Measurements from ENCODE around the gene CLCN6.

CLCN6 gene, protein sequence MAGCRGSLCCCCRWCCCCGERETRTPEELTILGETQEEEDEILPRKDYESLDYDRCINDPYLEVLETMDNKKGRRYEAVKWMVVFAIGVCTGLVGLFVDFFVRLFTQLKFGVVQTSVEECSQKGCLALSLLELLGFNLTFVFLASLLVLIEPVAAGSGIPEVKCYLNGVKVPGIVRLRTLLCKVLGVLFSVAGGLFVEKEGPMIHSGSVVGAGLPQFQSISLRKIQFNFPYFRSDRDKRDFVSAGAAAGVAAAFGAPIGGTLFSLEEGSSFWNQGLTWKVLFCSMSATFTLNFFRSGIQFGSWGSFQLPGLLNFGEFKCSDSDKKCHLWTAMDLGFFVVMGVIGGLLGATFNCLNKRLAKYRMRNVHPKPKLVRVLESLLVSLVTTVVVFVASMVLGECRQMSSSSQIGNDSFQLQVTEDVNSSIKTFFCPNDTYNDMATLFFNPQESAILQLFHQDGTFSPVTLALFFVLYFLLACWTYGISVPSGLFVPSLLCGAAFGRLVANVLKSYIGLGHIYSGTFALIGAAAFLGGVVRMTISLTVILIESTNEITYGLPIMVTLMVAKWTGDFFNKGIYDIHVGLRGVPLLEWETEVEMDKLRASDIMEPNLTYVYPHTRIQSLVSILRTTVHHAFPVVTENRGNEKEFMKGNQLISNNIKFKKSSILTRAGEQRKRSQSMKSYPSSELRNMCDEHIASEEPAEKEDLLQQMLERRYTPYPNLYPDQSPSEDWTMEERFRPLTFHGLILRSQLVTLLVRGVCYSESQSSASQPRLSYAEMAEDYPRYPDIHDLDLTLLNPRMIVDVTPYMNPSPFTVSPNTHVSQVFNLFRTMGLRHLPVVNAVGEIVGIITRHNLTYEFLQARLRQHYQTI

DNA sequence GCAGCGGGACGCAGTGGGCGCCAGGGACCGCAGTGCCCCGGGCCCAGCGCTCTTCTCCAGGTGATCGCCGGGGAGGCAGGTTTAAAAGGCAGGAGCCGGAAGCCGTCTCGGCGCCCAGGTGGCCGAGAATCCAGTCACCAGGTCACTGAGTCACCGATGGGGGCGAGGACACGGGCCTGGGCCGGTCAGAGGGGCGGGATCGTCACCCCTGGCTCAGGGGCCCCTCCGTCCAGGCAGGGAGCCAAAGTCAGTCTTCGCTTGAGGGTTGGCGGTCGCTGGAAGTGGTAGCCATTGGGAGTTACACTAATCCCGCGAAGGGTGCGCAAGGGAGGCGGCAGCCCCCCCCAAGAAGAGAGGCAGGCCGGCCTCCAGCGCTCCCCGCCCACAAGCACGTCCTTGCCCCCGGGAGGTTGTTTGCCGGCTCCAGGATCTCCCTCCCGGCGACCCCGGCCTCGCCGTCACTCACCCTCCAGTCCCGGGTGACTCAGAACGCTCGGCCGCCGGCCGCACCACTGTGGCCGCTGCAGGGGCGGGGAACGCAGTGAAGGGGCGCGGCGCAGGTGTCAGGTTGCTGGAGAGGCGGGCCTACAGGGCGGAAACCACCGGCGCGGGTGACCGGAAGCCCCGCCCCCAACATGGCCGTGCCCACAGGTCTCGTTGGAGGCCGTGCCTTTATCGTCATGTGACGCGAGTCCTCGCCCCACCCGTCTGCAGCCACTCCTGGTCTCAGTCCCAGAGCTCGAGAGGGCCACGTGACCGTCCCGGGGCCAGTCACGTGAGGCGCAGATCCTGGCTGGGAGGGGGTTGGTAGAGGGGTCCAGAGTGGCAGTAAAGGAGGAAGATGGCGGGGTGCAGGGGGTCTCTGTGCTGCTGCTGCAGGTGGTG is at the start of gene CLCN6, which contains the start of gene MTHFR:
TSS of gene CLCN6 (plus strand) at position 770 of the 885 bp plus-strand sequence. CDS start at position 842, 72 bp downstream.
TSS of gene MTHFR (minus strand) at position 543 of the 885 bp plus-strand sequence. CDS start 2,848 bp downstream, outside the sequence.
- peak; percentile 98 for DNase-seq (ENCODE audit: low spot score)

DNA sequence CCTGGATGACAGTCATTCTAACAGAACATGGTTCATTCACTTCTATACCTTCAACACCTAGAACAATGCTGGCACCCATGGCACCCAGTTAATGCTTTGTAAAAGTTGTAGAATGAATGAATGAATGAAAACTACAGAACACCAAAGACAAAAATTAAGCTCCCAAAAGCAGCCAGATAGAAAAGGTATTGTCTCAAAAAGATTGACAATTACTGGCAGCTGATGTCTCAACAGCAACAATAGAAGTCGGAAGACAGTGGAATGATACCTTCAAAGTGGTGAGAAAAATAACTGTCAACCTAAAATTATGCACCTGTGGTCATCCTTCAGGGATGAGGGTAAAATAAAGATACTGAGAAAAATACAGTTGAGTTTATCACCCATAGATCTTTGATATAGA is 48.9 kb upstream of the CLCN6 start:
- DNase-seq (ENCODE audit: low spot score) = no peak

DNA sequence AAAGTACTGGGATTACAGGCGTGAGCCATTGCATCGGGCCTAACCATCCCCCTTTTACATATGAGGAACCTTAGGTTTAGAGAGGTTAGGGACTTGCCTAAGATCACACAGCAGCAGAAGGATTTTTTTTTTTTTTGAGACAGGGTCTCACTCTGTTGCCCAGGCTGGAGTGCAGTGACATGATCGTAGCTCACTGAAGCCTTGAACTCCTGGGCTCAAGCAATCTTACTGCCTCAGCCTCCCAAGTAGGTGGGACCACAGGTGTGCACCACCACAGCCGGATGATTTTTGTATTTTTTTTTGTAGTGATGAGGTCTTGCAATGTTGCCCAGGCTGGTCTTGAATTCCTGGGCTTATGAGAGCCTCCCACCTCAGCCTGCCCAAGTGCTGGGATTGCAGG is 46.2 kb upstream of the CLCN6 start:
- DNase-seq (ENCODE audit: low spot score) = no peak

DNA sequence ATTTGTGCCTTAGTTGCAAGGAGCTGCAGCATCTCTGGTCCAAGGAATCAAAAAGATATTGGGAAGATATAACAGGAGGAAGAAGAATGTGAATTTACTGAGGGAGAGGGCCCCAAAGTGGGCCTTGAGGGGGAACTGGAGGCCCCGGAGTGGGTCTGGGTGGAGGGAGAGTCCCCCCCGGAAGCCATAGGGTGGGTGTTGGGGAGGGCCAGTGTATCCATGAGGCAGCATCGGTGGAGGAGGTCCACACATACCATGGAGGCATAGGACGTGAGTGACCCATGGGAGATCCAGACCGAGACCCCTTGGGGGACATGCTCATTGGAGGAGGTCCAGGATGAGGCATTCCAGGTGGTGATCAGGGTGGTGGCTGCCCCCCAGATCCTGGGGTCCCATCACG is 44.7 kb upstream of the CLCN6 start:
- DNase-seq (ENCODE audit: low spot score) = no peak

DNA sequence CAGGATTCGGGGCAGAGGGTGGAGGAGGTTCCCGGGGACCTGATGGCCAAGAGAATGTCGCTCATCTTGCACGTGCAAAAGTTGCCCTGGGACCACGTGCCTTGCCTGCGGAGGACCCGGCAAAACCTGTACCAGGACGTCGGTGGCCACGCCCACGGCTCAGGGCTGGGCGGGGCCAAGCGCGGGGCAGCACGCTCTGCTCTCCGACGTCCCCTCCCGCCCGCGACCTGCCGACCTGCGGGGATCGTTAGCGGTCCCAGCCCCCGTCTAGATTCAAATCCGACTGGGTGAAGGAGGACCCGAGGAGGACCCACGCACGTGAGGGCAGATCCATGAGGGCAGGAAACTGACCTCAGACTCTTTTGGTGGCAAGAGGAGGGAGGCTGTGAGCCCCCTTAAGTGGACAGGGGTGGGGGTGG is 44.0 kb upstream of the CLCN6 start, which contains the start of gene C1orf167:
TSS of gene C1orf167 (plus strand) at position 206 of the 419 bp plus-strand sequence. CDS start 2,208 bp downstream, outside the sequence.
- DNase-seq (ENCODE audit: low spot score) = no peak

DNA sequence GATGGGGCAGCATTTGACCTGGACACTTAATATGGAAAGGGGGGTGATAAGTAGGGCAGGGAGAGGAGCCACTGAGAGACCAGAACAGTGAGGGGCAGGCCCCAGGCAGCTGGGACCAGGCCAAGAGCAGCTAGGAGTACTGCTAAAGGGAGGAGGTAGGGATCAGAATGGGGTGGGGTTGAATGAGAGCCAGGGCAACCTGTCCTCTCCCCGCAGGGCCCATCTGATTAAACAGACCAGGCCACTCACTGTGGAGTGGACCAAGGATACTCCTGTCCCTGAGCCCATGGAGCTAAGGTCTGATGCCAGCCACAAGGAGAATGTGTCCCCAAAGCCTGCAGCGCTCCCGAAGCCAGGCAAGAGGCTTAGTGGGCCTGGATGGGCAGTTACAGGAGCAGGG is 41.9 kb upstream of the CLCN6 start:
- no peak for DNase-seq (ENCODE audit: low spot score)

DNA sequence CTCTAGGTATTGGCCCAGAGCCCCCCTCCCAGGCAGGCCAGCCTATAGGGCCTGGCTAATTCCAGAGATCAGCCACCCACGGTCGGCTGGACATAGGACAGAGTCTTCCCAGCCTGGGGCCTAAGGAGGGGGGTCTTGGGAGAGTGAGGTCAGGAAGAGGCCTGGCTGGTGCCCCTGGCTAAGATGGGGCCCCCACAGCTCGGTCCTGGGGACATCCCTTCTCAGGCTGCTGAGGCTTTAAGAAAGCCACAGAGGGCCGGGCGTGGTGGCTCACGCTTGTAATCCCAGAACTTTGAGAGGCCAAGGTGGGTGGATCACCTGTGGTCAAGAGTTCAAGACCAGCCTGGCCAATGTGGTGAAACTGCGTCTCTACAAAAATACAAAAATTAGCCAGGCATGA is 41.5 kb upstream of the CLCN6 start:
- DNase-seq (ENCODE audit: low spot score) = no peak

DNA sequence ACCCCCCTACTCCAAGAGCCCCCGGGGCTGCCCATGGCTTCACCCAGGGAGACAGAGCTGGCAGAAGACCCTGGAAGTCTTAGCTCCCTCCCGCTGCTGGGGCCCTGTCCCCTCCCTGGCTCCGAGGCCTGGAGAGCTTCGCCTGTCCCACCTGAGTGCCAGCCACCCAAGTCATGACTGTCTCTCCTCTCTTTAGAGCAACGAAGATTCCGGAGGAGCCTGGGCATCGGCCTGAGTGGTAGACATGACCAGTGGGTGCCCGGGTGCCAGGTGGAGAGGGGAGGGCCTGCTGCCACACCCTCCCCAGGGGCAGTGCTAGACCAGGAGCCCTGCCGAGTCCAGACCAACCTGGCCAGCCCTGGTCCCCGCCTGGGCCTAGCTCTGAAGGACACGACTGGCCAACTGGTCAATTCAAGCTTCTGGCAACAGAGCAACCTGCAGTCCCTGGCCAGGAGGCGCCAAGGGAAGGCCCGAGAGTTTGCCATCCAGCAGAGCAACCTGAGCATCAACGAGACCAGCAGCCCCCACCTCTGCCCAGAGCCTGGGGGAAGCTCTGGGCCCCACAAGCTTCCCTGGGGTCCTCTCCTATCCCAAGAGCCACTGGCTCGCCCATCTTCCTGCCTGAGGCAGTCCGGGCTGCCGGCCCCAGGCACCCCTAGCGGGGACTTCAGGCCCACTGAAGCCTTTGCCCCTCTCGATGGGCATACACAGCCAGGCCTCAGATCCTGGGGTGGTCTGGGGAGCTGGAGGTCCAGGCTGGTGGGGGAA is 40.1 kb upstream of the CLCN6 start:
- DNase-seq (ENCODE audit: low spot score) = no peak

DNA sequence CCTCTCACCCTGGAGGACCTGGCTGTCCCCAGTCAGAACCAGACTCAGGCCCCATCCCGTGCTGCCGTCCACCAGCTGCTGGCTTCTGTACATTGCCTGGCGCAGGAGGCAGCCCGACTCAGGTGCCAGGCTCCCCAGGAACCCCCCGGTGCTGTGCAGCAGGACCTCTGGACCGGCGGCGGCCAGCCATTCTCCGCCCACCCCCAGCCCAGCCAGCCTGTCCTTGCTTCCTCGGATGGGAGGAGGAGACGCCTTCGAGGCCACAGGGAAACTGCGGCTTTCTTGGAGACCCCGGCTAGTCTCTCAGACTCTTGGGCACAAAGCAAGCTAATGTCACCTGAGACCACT is 39.6 kb upstream of the CLCN6 start:
- DNase-seq (ENCODE audit: low spot score) = no peak

DNA sequence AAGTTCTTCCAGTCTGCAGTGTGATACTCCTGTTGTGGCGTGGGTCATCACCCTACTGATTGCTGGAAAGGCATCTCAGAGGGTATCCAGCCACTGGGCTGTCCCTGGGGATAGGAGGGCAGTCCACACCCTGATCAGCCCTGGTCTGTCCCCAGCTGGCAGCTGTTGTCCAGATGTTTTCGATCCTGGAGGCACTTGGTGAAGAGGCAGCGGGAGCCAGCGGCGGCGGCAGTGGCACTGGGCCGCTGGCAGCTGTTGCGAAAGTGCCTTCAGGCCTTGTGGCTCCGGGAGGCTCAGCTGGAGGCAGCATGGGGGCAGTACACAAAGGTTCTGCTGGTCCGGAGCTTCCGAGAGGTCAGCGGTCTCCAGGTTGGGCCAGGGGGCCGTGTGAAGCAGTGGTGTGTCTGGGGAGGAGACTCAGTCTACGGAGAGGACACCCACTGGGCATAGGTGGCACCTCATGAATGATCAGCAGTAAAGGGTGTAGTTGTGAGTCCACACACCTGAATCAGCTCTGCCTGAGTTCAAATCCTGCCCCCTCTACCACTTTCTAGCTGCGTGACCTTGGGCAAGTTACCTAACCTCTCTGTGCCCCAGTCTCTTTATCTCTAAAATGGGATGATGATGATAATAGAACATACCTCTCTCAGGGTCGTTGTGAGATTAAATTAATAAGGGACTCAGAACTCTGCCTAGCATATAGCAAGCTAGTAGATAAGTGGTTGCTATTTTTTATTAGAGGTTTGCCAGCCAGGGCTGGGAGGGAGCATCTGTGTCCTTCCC is 37.9 kb upstream of the CLCN6 start:
- no peak for DNase-seq (ENCODE audit: low spot score)

DNA sequence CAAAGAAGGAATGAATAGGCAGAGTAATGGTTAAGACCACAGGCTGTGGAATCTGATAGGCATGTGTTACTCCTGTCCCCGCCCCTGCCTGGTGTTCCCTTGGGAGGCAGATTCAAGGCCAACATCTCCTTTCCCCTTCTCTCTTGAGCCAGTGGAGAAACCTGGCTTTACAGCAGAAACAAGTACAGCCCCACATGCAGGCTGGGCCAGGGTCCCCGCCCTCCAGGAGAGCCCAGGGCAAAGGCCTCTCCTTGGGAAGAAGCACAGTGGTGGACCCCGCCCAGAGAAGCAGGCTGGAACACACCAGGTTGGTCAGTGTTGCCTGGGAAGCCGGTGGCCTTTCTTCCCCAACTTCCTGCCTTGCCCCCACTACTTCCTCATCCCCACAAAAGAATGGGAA is 37.2 kb upstream of the CLCN6 start:
- peak; percentile 54 for DNase-seq (ENCODE audit: low spot score)

DNA sequence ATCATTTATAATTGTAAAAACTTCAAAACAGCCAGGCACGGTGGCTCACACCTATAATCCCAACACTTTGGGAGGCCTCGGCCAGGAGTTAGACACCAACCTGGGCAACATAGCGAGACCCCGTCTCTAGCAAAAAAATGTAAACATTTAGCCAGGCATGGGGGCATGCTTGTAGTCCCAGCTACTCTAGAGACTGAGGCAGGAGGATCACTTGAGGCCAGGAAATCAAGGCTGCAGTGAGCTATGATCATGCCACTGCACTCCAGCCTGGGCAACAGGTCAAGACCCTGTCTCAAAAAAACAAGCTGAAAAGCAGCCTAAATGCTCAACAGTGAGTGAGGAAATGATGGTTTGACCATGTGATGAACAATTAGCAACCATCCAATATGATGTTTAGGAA is 36.7 kb upstream of the CLCN6 start:
- no peak for DNase-seq (ENCODE audit: low spot score)

DNA sequence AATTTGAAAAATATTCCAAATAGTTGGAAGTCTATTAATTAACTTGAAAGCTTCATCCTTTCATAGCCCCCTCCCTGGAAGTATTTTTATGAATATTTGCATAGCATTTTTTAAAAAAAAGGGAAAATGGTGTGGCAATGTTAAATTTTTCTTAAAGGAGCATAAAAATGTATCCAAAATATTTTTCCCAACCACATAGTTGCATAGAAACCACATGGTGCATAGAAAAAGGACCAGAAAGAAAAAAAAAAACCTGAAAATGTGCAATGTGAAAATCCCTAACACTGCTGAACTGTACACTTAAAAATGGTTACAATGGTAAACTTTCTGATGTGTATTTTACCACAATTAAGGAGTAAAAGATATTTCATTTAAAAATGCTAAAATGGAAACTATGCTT is 36.0 kb upstream of the CLCN6 start:
- no peak for DNase-seq (ENCODE audit: low spot score)

DNA sequence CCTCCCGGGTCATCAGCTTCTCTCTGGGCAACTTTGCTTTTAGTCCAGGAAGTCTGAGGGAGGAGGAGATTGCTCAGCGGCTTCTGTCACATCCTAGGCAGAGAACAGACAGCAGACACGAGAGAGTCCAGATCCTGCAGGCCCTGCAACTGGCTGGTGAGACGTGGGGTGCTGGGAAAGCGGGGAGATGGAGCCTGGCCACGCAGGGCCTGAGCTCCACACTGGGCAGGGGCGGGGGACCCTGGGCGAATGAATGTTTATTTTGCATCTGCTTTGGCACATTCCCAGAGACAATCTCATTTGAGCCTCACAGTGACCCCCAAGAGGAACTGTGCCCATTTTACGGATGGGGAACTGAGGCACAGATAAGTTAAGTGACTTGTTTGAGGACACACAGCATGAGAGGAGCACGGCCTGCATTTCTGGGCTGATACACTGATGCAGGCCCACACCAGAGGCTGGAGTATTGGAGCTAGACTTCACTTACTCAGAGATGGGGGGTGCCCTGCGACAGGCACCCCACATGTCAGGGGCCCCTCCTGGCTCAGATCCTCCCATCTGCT is 34.4 kb upstream of the CLCN6 start:
- no peak for DNase-seq (ENCODE audit: low spot score)

DNA sequence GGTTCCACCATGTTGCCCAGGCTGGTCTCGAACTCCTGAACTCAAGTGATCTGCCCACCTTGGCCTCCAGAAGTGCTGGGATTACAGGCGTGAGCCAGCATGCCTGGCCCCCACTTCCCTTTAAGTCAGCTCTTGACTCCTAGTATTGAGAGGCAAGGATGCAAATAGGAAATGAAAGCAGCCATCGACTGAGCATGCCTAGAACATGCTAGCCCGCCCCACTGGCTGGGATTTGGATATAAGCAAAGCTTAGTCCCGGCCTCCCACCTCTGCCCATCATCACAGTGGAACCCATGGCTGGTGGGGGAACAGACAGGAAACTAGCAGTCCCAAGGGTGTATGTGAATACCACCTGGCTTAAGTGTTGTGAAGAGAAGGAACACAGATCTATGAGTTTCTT is 33.5 kb upstream of the CLCN6 start:
- DNase-seq (ENCODE audit: low spot score) = no peak

DNA sequence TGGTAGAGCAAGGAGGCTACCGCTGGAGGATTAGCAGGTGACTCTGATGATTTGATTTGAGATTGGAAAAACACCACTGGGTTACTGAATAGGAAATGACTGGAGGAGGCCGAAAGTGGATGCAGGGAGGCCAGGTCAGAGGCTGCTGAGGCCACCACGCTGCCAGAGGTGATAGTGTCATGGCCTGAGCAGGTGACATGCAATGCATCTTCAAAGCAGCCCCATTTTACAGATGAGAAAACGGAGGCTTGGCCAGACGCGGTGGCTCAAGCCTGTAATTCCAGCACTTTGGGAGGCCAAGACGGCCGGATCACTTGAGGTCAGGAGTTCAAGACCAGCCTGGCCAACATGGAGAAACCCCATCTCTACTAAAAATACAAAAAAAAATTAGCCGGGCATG is 31.2 kb upstream of the CLCN6 start:
- no peak for DNase-seq (ENCODE audit: low spot score)

DNA sequence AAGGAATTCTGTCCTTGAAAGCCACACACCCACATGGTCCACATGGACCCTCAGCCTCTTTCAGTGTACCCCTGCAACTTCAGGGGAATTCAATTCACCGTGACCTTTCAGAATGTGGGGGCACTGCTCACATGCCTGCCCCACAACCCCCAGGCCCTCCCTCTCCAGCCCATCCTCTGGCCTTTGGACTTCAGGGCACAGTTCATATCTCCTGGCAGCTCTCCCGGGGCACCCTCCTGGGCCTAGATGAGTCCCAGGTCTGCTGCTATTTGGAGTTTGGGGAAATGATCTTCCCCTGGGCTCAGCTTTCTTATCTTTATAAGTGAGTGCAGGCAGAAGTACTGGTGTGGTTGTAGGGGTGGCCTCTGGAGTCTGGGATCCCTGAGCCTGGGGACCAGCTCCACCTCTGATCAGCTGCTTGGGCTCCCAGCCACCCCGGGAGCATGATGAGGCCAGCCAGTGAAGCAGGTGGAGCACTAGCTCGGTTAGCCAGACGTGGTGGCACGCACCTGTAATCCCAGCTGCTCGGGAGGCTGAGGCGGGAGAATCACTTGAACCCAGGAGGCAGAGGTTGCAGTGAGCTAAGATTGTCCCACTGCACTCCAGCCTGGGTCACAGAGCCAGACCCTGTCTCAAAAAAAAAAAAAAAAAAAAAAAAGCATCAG is 28.2 kb upstream of the CLCN6 start:
- no peak for DNase-seq (ENCODE audit: low spot score)

DNA sequence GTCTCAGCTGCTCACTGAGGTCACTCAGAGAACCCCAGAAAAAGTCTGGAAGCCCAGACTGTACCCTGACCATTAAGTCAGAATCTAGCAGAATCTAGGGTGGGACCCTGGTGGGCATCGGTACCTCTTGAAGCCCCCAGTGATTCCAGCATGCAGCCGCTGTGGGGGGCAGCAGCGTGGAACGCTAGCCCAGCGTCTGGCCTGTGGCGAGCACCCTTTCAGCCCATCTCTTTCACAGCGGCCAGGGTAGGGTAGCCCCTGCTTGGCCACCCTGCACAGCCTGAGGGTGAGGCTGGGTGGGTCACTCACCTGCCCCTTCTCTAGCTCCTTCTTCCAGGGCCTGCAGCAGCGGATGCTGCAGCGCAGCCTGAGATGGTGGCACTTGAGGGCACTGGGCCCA is 27.7 kb upstream of the CLCN6 start:
- DNase-seq (ENCODE audit: low spot score) = no peak

DNA sequence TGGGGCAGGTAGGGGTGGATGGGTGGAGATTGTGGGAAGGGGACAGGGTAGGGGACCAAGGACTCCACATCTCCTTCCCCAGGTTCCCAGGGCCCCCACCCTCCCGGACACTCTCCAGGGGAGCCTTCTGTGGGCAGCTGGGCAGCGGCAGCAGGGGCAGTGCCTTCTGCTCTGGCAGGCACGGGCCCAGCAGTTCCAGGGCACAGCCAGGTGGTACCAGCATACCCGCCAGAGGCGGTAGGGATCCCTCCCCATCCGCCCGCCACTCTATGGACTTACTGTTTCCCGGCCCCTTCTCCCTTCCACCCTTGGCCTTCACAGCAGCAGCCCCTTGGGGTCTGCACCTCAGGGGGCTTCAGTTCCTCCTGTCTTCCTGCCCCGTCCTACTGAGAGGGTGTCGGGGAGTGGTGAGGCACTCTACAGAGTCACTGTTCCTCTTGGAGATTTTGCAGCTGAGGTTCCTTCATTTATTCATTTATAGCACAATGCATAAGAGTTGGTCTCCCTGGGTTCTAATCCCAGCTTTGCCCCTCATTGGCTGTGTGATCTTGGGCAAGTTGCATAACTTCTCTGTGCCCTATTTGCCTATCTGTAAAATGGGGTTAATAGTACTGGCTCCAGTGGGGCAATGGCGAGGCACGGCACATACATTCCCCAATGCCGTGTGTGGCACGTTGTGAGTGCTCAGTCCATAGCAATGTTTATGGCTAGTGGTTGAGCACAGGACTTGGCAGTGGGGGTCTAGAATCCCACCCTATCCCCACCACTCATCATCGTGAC is 27.0 kb upstream of the CLCN6 start:
- DNase-seq (ENCODE audit: low spot score) = no peak
